Transverse colon (tissue), 4 donors: Measurements from ENCODE around the gene SPAG4. TPM values are rescaled to one million over a fixed set of nuclear protein-coding genes. Genes with fewer than 3 reads are reported as not detected.

Experiments
- DNase-seq: peaks from one replicate; pipeline ENCODE4 v3.0.0-alpha.2; 2019
- H3K27ac ChIP-seq, 4 donors: fragments of 200-600 bp; sonication (generic); 2 replicates each; pipeline ENCODE4 v1.5.1; 2016 to 2018; ENCODE audit warnings: inconsistent platforms in 4 of 4
- H3K27me3 ChIP-seq: fragments of 200-600 bp; sonication (generic); 2 replicates; pipeline ENCODE4 v1.5.1; 2017; ENCODE audit warnings: inconsistent platforms
- H3K36me3 ChIP-seq, 4 donors: fragments of 200-600 bp; sonication (generic); 2 replicates each; pipeline ENCODE4 v1.5.1; 2017 to 2019; ENCODE audit warnings: inconsistent platforms in 4 of 4
- H3K4me1 ChIP-seq, 4 donors: fragments of 200-600 bp; sonication (generic); 2 replicates each; pipeline ENCODE4 v1.5.1; 2017 to 2020; ENCODE audit warnings: inconsistent platforms in 4 of 4
- H3K4me3 ChIP-seq, 4 donors: fragments of 200-600 bp; sonication (generic); 1 replicate in 1 of 4; 2 replicates in 3 of 4; pipeline versions ENCODE4 v1.5.1 to v1.6.1; 2017 to 2019; ENCODE audit warnings: inconsistent platforms in 4 of 4
- H3K9me3 ChIP-seq, 2 donors: fragments of 200-600 bp; sonication (generic); 2 replicates each; pipeline ENCODE4 v1.5.1; 2017 to 2019; ENCODE audit warnings: inconsistent platforms in 2 of 2
- EP300 ChIP-seq: sonication (generic); formaldehyde crosslinking; IDR thresholded peaks from one replicate; pipeline ENCODE4 v1.6.1; 2017; ENCODE audit warnings: antibody characterized with exemption, low read depth
- POLR2A ChIP-seq: fragments of 450-650 bp; IDR thresholded peaks from one replicate; pipeline ENCODE4 v1.6.1; 2016; ENCODE audit warnings: antibody characterized with exemption, mild to moderate bottlenecking, moderate library complexity
- POLR2AphosphoS5 ChIP-seq, 3 donors: sonication (generic); formaldehyde crosslinking; IDR thresholded peaks; one replicate each; pipeline ENCODE4 v1.6.1; 2016; ENCODE audit warnings: antibody characterized with exemption in 3 of 3
- WGBS, 2 donors: methylation state at CpG; one replicate each; pipeline ENCODE4 v1.1.5; 2018; ENCODE audit warnings: low coverage in 1 of 2; 5-methylcytosine and 5-hydroxymethylcytosine counted together
- in situ Hi-C, 4 donors: fragments of 200-750 bp; cut with MboI; loops; one replicate each; pipeline versions ENCODE4 v1.15.0 to v1.15.1; 2017; ENCODE audit warnings: low sequenced_read_pairs in 3 of 4, low pct_ligation_motif_present in 1 of 4, low pct_unique_long_range_greater_than_20kb in 1 of 4
- intact Hi-C: fragments of 100-400 bp; cut with DNase I; formaldehyde crosslinking; loops from one replicate; pipeline ENCODE4 v1.15.1; 2023; ENCODE audit warnings: low total_unique reads
- total RNA-seq, 4 donors: library from RNA; depleted of rRNA; stranded (reverse); fragments of >200 nt; gene quantifications; one replicate each; pipeline ENCODE4 v1.1.0, GENCODE V29; 2016
- TF ChIP-seq, protein P1 (sequence below), 5 experiments: fragments of 200-600 bp in 3 of 5; fragments of 450-650 bp in 2 of 5; sonication (generic) in 3 of 5; IDR thresholded peaks; 1 replicate in 2 of 5; 2 replicates in 3 of 5; pipeline ENCODE4 v1.5.1; 2016 to 2017; ENCODE audit warnings: antibody characterized with exemption in 5 of 5, inconsistent platforms in 3 of 5, mild to moderate bottlenecking in 2 of 5, moderate library complexity in 1 of 5

SPAG4 gene
- total RNA-seq, 4 donors from 2014 or later: 3.3 to 17.5 TPM; not detected in 2

DNA sequence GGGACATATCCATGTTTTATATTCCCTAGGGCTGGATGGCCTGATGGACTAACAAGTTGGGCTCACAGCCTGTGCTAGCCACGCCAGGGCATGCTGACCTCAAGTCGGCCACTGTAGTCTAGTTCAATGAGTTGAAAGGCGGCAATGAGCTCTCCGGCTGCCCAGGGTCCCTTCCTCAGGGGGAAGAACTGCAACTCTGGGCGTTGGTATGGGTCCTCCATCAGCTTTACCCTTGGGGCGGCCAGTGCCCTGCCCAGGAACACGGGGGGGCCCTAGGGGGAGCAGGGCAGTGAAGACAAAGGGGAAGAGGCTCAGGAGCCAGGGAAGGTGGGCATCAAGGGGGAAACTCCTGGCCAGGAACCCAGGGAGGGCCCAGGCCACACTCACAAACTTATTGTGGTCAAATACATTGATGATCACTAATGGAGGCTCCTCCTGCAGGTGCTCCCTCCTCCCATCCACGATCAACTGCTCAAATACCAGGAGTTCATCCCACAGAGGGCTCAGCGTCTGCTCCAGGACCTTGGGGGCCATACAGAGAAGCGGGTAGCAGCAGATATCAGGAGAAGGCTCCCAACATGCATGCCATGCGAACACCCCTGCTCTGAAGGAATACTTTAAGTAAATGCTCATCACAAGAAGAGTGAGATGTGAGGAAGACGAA lies 32.8 kb upstream of the SPAG4 start:
- intact Hi-C loops: no loop called here
- TF ChIP-seq EP300: no peak
- TF ChIP-seq POLR2A: no peak
- TF ChIP-seq POLR2AphosphoS5 (IDR thresholded peaks at IDR 0.05): no peak
- no peak overlapping the region for H3K4me3 ChIP-seq

DNA sequence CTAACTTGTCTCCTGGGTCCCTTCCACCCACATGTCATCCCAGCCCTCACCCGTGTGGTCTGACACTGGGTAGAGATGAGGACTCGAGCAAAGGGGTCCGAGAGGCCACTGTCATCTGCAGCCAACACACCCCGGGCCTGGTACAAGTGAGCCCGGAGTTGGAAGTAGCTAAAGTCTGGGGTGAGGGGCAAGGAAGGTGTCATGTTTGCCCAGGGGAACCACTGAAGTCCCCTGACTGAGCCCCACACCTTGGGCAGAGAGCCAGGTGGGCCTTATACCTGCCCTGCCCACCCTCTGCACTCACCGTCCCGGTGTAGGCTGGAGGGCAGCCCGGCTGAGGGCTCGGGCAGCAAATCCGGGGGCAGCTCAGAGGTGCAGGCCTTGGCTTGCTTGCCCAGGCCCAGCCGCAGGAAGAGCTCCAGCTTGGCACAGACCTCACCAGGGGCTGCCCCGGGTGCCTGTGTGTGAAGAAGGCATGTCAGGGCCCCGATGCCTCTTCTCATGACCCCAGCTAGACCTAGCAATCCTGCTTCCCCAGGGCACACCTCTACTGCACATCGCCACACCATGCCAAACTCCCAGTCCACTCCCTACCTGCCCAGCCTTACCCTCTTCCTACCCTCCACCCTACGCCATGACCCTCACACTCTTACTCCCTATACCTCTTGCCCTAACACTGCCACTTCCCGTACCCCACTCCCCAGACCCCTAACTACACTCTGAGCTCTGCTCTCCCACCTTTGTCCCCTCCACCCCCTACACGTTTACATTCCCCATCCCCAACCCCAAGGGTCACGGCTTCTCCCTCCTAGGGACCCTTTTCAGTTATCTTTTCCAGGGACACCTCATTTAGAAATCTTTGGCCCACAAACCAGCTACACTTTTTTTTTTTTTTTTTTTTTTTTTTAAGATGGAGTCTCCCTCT lies 31.7 kb upstream of the SPAG4 start:
- H3K36me3 ChIP-seq: no peaks in the 10 kb centered on the region
- intact Hi-C loops: no loop called here

More for the DNA sequence above, 32.8 kb upstream of the SPAG4 start:
- no peaks in the 10 kb centered on the region for H3K4me1 ChIP-seq
- no peaks in the 10 kb centered on the region for H3K36me3 ChIP-seq
- no peak for DNase-seq
- H3K27me3 ChIP-seq: no peaks in the 10 kb centered on the region
- in situ Hi-C loops: no loop called here
- 93% methylated on average over 12 of the region's 12 CpGs; no CpG with 5 or more reads in 1 of the 2 donors for WGBS, 2 donors
- H3K27ac ChIP-seq: no peak overlapping the region
- H3K9me3 ChIP-seq: no peaks in the 10 kb centered on the region

DNA sequence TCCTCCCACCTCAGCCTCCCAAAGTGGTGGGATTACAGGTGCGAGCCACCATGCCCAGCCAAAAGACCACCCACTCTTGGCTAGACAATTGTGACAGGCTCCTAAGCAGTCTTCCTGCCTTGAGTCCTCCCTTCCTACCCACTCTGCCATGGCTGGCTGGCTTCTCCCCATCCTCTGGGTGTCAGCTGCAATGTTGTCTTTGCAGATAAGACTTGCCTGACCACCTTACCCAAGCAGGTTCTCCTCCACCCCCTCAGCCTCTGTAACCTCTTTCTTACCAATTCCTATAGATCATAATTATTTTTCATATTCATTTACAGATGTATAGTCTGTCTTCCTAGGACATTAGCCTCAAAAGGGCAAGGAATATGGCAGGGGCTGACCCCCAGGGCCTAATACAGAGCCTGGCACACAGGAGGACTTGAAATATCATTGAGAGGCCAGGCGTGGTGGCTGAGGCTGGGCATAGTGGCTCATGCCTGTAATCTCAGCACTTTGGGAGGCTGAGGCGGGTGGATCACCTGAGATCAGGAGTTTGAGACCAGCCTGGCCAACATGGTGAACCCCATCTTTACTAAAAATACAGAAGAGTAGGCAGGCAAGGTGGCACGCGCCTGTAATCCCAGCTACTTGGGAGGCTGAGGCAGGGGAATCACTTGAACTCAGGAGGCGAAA lies 28.7 kb upstream of the SPAG4 start:
- in situ Hi-C loops: no loop called here
- WGBS, 2 donors: 87 to 88% methylated on average over 3 to 6 of the region's 6 CpGs
- DNase-seq: no peak
- Histone ChIP-seq H3K4me1 (no peaks in the 10 kb centered on the region), H3K27me3 (no peaks in the 10 kb centered on the region), H3K36me3 (no peaks in the 10 kb centered on the region), H3K9me3 (no peaks in the 10 kb centered on the region), H3K4me3 (no peak overlapping the region), H3K27ac (no peak overlapping the region)
- TF ChIP-seq POLR2AphosphoS5 (IDR thresholded peaks at IDR 0.05) (no peak), POLR2A (no peak), EP300 (no peak)
- TF ChIP-seq, protein P1, sequence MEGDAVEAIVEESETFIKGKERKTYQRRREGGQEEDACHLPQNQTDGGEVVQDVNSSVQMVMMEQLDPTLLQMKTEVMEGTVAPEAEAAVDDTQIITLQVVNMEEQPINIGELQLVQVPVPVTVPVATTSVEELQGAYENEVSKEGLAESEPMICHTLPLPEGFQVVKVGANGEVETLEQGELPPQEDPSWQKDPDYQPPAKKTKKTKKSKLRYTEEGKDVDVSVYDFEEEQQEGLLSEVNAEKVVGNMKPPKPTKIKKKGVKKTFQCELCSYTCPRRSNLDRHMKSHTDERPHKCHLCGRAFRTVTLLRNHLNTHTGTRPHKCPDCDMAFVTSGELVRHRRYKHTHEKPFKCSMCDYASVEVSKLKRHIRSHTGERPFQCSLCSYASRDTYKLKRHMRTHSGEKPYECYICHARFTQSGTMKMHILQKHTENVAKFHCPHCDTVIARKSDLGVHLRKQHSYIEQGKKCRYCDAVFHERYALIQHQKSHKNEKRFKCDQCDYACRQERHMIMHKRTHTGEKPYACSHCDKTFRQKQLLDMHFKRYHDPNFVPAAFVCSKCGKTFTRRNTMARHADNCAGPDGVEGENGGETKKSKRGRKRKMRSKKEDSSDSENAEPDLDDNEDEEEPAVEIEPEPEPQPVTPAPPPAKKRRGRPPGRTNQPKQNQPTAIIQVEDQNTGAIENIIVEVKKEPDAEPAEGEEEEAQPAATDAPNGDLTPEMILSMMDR (IDR thresholded peaks at IDR 0.05): no peak
- intact Hi-C loops: no loop called here

More for the DNA sequence above, 31.7 kb upstream of the SPAG4 start:
- Histone ChIP-seq H3K27ac (no peak overlapping the region), H3K4me3 (no peak overlapping the region), H3K4me1 (no peaks in the 10 kb centered on the region), H3K27me3 (no peaks in the 10 kb centered on the region), H3K9me3 (no peaks in the 10 kb centered on the region)
- DNase-seq: no peak
- in situ Hi-C loops: no loop called here
- TF ChIP-seq POLR2AphosphoS5 (IDR thresholded peaks at IDR 0.05): no peak
- TF ChIP-seq, protein P1 (IDR thresholded peaks at IDR 0.05): no peak
- TF ChIP-seq POLR2A: no peak
- TF ChIP-seq EP300: no peak
- WGBS, 2 donors: 86% methylated on average over 13 of the region's 18 CpGs; no CpG with 5 or more reads in 1 of the 2 donors

GRCh38 chr20:35587436-35587835 lies 28.2 kb upstream of the SPAG4 start:
- no peak for DNase-seq
- intact Hi-C loops (no loop called here), in situ Hi-C loops (no loop called here)
- no peak overlapping the region for H3K27ac ChIP-seq
- no peak overlapping the region for H3K4me3 ChIP-seq
- no peaks in the 10 kb centered on the region for H3K27me3 ChIP-seq
- TF ChIP-seq POLR2AphosphoS5 (IDR thresholded peaks at IDR 0.05) (no peak), POLR2A (no peak), EP300 (no peak)
- TF ChIP-seq, protein P1 (IDR thresholded peaks at IDR 0.05): no peak
- H3K9me3 ChIP-seq: no peaks in the 10 kb centered on the region
- peaks cover 0 to 2% (median 0%) of the 10 kb centered on the region in 4 donors for H3K4me1 ChIP-seq
- no peaks in the 10 kb centered on the region for H3K36me3 ChIP-seq
- 52 to 78% methylated on average over 2 of the region's 2 CpGs for WGBS, 2 donors
